Fibroblast of gingiva (primary cell): Measurements from ENCODE around the gene TLR5.
"Not testable (repeated sequence)": the region's sequence is repeated elsewhere in the genome, so short reads cannot be mapped to it uniquely, and the experiment has no call there.

Experiments used
- DNase-seq: peaks from one replicate; pipeline ENCODE4 v3.0.0-alpha.2; 2011; ENCODE audit warnings: low read depth

The TLR5 gene

DNA sequence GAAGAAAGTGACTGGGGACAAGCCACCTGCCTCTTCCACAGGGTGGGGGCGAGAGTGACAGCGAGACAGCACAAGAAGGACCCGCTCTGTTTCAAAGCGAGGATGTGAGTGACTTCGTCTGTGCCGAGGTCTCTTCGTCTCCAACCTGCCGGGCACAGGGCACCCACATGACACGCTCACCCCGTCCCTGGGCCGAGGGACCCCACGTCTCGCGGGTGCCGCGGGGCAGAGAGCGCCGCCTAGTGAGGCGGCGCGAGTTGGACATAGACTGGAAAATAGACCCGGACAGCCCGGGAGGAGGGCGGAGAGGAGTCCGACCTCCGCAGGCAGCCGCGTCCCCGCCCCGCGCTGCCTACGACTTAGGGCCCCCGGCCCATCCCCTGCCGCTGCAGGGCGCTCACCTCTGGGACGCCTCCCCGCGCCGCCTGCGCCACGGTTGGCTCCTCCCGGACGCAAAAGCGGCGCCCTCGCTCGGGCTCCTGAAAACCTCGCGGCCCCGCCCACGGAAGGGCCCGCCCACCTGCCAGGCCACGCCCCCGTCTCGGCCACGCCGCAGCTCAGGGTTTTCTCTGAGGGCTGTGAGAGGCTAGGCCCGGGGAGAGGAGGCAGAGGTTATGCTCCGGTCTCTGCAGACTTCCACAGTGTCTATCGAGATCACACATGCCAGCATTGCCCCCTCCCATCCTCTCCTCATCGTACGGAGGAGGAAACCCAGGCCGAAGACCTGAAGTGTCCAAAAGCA lies at the start of gene TLR5:
Gene TLR5 (minus strand): TSS at position 454 of the 742 bp plus-strand sequence. CDS start 30,217 bp downstream, outside the sequence.
- DNase-seq = no peak

- DNase-seq = no peak
Measured at GRCh38 chr1:223189903-223190724, 47.1 kb upstream of the TLR5 start.

- DNase-seq = no peak
Measured at GRCh38 chr1:223189525-223189902, 46.5 kb upstream of the TLR5 start.

- no peak for DNase-seq
Measured at GRCh38 chr1:223188618-223189356, 45.7 kb upstream of the TLR5 start.

GRCh38 chr1:223186800-223187199 lies 43.8 kb upstream of the TLR5 start:
- DNase-seq = no peak

- DNase-seq = no peak
Measured at GRCh38 chr1:223183268-223183862, 40.3 kb upstream of the TLR5 start.

DNA sequence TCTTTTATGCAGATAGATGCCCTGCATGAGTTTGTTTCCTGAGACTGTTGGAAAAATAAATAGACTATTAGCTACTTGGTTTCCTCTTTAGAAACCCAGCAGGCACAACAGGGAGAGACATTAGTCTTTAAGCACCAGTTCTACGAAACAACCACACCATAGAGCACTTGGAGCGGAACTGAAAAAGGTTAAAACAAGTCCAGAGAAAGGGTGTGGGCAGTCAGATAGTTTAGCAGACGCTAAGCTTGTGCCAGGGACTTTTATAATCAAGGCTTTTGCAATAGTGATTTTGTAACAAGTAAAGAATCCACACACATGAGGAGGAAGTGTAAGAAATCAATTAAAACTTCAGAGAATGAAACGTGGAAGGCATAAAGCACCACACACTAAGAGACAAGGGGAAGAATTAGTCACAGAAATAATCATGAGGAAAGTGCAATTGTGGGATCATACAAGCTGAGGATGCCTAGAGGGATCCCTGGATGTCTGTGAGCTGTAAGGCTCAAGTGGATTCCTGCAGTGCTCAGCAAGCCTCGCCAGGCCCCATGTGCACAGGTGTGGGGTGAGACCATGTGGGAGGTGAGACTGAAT lies 37.8 kb upstream of the TLR5 start:
- DNase-seq = peak; percentile 14

DNA sequence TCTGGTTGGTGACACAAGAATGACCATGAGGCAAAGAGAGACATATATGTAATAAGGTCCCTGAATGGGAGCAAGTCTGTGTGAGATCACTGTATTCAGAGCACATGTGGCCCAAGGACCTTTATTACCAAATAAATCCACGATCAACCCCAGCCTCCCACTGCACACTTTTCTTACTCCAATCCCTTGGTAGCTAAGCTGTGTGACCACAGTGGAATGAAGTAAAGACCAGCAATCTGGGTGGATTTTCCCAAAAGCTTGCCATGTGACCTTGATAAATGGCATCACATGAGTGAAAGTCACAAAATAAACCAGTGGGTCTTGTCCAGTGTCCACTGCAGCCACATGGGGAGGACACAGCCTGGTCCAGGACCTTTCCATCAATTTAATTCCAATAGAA lies 36.7 kb upstream of the TLR5 start:
- DNase-seq = no peak

DNA sequence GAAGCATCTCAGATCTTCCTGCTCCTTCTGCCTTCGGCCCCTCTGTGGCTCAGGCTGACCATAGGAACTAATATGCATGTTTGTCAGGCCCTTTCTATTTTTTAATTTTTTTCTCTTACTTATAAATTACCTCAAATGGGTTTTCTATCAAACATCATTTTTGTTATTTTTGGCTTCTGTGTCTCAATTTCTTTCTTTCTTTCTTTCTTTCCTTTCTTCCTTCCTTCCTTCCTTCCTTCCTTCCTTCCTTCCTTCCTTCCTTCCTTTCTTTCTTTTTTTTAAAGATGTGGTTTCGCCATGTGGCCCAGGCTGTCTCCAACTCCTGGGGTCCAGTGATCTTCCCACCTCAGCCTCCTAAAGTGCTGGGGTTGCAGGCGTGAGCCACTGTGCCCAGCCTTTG lies 36.2 kb upstream of the TLR5 start:
- DNase-seq = no peak

DNA sequence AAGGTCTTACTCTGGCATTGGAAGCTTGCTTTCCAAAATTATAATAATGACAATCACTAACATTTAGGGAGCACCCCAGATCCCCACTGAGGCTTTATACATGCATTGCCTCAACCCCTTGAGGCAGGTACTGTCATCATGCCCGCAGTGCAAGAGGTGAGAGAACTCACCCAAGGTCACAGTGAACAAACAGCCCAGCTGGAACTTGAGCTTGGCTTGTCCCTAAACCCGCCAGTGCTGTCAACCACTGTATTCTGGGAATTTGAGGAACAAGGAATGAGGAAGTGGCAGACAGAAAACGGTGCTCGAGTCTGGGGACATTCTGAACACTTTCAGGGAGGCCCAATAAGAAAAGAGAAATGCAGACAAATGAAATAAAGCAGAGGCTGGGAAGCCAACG lies 34.6 kb upstream of the TLR5 start:
- no peak for DNase-seq

DNA sequence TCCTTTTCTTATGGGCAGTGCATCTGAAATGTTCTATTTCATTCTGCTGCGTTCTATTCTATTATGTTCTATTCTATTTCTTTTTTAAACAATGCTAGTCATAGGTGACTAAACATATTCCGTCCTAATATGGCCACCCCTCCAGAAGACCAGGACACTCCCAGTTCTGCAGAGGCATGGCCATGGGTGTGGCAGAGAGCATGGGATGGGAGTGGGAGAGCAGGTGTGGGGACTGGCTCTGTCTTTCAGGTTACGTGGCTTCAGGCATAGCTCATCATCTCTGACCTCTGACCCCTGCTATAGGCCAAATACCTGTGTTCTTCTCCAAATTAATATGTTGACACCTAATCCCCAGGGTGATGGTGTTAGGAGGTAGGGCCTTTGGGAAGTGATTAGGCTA lies 33.4 kb upstream of the TLR5 start:
- DNase-seq = no peak

GRCh38 chr1:223175633-223176032 lies 32.6 kb upstream of the TLR5 start:
- no peak for DNase-seq

GRCh38 chr1:223175032-223175431 lies 32.0 kb upstream of the TLR5 start:
- DNase-seq = no peak

DNA sequence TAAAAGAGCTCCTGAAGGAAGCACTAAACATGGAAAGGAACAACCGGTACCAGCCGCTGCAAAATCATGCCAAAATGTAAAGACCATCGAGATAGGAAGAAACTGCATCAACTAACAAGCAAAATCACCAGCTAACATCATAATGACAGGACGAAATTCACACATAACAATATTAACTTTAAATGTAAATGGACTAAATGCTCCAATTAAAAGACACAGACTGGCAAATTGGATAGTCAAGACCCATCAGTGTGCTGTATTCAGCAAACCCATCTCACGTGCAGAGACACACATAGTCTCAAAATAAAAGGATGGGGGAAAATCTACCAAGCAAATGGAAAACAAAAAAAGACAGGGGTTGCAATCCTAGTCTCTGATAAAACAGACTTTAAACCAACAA lies 26.4 kb upstream of the TLR5 start:
- not testable (repeated sequence) for DNase-seq

GRCh38 chr1:223161321-223161720 lies 18.3 kb upstream of the TLR5 start:
- DNase-seq = no peak

- DNase-seq = no peak
Measured at GRCh38 chr1:223156343-223156742, 13.3 kb upstream of the TLR5 start.

GRCh38 chr1:223155153-223155552 lies 12.1 kb upstream of the TLR5 start:
- DNase-seq = no peak

DNA sequence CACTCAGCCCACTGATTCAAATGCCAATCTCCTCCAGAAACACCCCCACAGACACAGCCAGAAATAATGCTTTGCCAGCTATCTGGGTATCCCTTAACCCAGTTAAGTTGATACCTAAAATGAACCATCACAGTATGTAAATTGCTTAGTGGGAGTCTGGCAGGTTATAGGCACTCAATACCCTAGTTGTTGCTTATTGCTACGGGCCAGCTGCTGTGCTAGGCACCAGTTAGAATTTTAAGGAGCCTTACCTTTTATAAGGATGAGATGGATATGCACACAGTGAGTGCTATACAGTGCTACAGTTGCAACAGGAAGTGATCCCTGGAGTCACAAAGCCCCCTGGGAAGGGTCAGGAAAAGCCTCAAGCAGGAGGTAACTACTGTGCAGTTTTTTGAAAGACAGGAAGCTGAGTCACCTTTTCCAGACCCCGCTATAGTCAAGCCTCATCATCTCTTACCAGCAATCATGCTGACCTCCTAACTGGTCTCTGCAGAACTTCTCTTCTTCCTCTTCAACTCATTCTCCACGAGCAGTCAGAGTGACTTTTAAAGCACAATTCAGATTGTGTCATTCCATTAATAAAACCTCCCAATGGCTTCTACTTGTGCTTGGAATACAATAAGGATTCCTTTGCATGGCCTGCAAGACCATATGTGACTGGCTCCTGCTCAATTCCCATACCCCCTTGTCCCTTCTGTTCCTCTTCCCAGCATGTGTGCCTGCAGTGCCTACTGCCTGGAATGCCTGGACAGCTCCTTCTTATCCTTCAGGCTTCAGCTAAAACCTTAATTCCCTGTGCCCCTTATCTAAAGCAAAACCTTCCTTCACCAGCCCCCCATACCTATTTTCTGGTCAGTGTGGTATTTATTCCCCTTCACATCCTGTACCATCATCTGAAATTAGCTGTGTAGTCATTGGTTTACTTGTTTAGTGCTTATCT lies 10.4 kb upstream of the TLR5 start:
- no peak for DNase-seq

GRCh38 chr1:223152399-223152798 lies 9.4 kb upstream of the TLR5 start:
- no peak for DNase-seq

- DNase-seq = no peak
Measured at GRCh38 chr1:223150443-223150842, 7.4 kb upstream of the TLR5 start.

DNA sequence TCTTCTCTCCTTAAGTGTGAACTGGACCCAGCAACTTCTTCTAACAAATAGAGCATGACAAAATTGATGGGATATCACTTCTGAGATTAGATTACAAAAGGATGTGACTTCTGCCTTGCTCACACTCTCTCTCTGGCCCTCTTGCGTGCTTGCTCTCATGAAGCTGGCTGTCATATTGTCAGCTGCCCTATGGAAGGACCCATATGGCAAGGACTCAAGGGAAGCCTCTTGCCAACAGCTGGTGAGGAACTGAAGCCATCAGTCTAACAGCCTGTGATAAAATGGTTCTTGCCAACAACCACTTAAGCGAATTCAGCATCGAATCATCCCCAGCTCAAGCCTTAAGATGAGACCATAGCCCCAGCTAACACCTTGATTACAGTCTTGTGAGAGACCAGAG lies 4.8 kb upstream of the TLR5 start:
- no peak for DNase-seq
